Globus pallidus (tissue), 1 donor: ENCODE data around the gene SLC38A2.
"Not testable (repeated sequence)": the region's sequence is repeated elsewhere in the genome, so short reads cannot be mapped to it uniquely, and the experiment has no call there.

Source experiments
- DNase-seq: peaks from one replicate; pipeline ENCODE4 v3.0.0-alpha.2; 2015; ENCODE audit warnings: low spot score

The SLC38A2 gene

DNA sequence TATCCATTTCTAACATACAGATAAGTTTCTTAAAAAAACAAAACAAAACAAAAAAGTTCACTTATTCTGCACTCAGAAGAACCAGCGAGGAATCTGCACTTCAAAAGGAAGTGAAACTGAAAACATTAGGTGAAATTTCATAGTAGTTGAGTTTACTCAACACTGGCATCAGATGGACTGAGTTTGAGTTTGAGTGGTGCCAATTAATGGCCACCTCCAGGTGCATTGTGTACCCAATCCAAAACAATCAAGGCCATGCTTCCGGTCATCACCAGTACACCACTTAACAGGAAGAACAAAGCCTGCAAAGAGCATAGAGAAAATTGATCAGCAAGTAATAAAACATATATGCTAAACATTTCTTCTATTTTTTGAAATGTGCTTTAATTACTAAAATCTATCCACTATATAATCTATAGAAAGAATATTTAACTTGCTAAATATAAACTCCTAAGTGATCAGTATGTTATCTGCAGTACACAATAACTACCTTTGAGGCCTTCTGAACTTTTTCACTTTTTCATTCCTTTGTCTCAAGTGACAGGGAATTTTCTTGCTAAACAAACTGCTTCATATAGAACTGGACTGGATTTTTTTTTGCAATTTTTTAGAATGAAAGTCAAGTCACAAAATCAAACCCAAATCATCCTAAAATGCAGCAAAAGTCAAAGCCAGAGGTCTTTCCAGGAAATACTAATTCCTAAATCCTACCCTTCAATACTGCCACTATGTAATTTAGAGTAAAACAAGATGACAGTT is 11.5 kb downstream of the SLC38A2 start:
- DNase-seq: no peak

DNA sequence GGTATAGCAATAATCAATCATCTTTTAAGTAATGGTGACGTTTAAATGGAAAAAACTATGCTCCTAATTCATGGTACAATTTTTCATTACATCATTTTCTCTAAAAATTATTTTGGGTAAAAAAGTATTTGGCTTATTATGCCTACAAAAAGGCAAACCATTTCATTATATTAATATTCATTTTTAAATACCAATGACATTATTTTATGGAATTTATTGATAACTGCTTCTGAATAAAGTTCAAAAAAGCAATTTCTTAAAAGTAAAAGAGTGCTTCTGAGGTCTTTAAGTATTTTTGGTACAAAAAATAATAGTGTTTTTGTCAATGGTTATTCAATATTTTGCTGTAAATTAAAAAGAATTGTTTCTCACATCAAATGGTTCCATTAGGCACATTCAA is 12.2 kb downstream of the SLC38A2 start:
- no peak for DNase-seq

DNA sequence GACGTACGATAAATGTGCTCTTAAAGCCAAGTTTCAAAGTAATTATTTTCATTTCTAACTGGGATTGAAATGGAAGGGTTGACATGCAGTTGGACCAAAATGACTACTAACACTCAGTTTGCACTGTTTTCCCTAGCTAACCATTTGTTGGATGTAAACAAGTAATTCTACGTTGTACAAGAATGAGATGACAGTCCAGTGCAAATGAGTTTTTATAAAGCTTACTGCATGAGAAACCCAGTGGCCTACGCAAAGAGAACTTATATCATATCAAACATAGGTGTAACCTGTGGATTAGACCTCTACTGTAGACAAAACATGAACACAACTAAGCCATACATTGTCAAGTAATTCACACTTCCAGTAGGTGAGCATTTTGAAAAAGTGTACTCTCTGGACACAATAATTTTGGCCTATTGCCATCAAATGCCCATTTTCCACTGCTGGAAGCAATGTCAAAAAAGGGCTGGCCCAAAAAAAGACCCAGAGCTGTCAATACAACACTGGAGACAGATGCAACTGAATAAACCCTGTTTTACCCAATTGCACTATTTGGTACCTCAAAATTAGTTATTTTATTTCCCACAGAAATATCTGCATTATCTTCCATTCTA is 12.8 kb downstream of the SLC38A2 start:
- DNase-seq: no peak

DNA sequence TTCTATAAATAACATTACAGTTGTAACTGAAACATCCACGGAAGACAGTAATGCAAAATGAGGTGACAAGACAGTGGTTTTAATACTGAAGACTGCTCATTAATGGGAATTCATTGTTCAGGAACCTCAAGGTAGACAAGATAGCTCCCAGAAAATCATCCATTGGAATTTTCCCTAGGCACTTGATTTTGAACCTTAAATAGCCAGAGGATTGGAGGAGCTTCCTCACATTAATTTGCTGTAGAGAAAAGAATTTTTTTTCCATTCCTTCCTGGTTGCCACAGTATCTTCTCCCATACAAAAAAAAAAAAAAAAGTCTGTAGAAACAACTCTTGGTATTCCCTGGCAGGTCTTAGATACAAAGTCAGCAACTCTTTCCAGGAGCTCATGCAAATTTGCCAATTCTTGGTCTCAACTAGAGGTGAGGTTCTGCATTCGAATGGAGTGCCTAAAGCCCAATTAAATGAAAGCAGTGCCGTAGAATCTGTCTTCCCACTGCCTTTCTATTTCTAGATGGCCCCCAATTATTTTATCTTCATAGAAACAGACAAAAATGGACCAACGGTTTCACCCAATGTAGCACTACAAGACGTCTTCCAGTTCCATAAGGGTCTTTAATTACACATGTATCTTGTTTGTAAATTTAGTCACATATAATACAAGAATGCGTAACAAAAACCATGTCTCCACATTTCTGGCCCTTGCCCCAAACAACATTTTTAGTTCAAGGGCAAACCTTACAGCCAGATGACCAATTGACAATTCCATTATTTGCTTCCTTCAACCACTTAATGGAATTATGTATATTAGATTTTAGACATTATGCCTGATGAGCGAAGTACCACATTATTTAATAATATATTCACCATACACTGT is 13.5 kb downstream of the SLC38A2 start:
- no peak for DNase-seq

DNA sequence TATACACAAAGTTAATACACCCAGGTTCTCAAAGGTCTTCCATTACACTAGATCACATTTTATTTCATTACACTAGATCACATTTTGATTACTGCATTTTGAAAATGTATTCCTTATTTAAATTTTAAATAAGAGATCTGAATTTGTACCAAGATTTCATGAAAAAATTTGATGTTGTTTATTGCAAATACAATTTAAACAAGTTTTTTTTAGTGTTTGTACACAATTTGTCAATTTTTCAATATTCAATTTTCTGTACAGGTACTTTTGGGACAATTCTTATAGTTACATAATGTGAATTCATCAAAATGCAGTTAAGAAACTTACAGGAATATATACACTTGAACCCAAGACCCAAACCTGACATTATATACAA is 14.3 kb downstream of the SLC38A2 start:
- DNase-seq: no peak

DNA sequence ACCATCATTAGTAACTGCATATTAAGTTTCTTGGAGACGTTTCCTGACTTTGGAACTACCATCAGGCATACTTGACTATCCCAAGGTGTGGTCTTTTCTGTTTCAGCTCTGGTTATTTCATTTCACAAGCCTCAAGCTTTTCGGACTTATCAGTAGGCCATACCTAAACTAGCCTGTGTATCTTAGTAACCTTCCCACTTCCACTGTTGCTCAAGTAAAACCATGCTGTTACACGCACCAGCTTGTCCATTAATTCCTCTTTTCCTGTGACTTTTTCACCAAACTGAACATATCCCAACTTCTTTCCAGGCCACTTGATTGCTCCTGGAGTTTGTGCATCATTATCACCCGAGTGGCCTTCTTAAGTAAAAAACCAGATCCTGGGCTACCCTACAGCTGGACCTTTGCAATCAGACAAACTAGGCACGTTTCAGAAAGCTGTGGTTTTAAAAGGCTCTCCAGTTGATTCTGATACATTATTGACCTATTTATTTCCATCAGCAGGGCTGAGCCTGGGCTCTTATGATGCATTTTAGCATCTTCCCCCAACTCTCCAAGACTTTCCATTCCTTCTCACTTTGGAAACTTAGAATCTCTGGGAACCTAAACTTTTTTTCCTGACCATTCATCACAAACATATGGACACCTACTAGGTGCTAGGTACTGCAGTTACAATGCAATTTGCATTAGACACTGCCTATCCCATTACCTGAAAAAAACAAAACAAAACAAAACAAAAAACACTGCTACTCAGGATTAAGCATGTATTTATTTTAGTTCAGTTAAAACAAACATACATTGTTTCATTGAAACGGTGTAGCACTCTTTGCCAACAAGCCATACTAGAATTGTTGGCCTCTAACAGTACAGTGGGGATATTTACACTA is 14.9 kb downstream of the SLC38A2 start:
- DNase-seq: no peak

DNA sequence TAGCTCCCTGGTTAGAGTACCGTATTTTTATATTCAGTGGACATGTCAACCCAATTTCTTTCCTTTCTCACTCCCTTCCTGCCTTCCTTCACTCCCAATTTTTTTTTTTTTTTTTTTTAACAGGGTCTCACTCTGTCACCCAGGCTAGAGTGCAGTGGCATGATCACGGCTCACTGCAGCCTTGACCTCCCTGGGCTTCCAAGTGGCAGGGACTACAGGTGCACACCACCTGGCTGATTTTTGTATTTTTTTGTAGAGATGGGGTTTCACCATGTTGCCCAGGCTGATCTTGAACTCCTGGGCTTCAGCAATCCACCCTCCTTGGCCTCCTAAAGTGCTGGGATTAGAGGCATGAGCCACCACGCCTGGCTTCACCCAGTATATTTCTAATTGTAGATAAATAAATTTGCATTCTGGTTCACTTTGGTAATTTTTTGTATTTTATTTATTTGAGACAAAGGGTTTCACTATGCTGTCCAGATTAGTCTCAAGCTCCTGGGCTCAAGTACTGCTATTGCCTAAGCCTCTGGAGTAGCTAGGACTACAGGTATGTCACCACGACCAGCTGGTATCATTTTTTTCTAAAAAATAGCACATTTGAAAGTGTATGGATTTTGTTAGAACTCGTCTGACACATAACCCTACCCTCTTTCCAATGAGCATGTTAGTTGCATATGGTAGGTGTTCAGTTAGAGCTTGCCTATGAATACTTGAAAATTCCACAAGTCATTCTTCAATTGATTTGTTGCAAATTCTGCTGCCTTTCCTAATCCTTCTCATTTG is 15.7 kb downstream of the SLC38A2 start:
- no peak for DNase-seq

DNA sequence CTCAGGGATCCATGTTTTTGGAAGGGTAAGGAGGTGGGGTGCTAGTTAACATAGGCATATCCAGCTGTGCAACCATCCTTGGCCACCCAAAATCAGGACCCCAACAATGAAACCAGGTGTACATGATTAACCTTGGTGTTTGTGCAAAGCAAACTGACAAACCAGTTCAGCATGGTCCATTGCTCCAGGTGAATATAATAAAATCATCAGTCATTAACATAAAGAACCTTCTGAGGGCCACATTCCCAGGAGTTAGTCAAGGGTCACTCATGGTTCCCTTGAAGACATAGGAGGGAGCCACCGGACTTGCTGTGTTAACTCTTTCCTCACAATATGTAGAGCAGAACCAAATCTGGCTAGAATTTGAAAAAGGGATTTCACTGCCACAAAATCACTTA is 17.8 kb downstream of the SLC38A2 start:
- DNase-seq: no peak

DNA sequence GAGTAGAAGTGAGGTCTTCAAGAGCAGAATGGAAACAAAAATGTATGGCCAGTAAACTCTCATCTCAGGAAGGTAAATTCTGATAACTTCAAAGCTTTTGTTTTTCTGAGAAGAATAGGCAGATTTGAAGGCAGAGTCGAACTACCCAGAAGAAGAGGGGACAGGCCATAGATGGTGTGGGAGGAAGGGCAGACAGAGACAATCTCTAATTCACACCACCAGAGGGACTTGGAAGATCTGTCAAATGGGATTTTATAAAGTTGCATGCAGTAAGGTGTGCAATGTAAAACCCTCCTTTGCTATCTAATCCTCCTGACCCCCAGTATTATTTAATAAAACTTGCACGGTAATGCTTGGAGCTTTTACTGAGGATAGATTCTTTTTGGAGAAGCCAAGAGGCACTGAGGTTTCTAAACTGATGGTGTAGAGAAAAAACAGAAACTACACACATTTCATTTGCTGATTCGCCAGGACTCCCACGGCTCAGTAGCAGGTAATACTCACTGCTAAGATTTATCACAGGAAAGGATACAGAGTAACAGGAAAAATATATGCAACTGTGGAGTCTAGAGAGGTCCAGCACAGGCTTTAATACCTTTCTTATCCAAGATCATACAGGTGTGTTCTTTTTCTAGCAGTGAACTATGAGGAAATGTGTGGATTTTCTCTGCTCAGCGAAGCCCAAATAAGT is 18.3 kb downstream of the SLC38A2 start:
- DNase-seq: no peak

DNA sequence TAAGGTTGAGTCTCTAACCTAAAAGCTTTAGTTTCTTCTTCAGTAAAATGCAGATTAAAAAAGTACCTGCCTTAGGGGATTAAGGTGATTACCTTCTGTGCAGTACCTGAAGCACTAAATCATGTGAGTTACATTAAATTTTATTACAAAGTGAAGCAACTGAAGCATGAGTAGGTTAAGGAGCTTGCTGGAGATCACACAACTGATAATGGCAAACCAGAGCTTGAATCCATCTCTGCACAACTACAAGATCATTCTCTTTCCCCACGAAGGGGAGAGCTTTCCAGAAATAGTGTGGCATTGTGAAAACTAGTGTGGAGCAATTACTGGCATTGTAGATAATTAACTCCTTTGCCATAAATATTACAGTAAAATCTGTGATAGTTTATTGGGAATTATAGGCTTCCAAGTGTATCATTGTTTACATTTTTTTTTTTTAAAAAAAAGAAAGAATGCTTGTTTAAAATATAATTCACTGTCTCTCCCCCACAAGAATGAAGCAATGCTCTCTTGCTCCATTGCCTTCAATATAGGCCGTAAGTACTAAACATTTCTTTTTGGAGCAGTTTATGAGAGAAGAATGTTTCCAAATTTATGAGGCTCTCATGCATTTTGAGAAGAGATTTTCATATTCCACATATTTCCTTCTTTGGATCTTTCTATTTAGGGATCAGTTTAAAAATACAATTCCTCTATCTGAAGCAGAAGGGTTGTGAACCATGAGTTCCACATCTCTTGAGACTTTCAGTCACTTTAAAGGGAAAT is 20.5 kb downstream of the SLC38A2 start:
- no peak for DNase-seq

DNA sequence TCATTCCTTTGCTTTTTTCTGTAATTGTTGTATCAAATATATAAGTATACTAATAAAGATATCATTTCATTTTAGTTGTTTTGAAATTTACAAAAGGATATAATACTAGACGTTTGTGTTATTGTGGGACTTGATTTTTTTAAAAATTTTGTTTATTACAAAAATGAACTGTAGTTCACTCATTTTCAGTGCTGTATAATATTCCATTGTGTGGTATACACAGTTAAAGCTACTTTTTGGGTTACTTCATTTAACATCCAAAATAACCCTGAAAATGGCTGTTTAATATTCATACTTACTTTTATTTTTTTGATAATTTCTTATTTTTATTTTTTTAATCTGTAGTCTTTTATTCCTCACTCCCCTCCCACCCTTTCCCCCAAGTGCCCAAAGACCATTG is 21.4 kb downstream of the SLC38A2 start:
- DNase-seq: no peak

DNA sequence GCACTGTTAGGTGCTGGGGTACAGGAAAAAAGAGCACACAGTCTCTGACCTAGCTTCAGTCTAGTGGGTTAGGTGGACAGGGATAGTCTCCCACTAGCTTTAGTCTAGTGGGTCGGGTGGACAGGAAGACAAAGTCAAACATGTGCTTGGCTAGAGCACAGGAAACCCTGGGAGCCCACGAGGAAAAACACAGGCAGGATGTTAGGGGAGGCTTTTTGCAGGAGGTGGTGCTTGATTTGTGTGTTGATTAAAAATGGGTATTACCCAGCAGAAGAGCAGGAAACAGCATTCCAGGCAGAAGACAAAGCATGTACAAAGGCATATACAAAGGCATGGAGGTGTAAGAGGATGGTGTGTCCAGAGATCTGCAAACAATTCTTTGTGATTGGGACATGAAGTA is 23.3 kb downstream of the SLC38A2 start:
- DNase-seq: no peak

DNA sequence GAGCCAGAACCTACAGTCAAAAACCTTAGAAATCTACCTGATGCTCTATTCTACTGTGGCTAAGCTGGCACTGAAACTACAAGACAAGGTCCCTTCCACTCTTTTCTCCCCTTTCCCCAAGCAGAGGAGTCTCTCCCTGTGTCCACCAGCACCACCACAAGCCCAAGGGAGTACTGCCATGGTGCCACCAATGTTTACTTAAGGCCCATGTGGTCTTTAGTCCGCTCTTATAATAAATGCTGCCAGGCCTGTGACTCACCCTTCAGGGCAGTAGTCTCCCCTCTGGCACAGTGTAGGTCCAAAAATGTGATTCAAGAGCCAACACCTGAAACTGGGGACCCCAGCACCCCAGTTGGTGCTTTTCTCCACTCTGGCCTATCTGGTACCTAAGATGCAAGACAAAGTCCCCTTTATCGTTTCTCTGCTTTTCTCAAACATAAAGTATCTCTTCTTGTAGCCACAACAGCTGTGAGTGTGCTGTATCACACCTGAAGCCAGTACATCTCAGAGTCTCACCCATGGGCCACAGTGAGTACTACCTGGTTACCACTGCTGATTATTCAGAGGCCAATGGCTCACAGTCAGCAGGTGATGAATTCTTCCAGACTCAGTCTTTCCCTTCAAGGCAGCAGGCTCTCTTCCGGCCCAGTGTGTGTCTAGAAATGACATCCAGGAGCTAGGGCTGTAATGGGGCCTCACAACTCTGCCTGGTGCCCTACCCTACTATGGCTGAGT is 29.3 kb downstream of the SLC38A2 start:
- DNase-seq: no peak

DNA sequence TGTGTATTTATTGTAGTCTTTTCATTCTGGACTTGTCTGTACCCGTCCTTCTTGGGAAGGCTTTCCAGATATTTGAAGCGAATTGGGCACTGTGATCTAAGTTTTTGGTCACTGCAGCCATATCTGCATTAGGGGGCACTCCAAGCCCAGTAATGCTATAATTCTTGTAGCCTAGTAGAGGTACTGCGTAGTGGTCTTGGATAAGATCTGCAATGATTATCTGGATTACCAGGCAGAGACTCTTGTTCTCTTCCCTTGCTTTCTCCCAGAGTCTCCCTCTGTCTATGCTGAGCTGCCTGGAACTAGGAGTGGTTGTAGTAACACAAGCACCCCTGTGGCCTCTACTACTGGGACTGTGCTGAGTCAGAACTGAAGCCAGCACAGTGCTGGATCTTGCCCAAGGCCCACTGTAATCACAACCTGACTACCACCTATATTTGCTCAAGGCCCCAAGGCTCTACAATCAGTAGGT is 30.0 kb downstream of the SLC38A2 start:
- peak; percentile 62 for DNase-seq

DNA sequence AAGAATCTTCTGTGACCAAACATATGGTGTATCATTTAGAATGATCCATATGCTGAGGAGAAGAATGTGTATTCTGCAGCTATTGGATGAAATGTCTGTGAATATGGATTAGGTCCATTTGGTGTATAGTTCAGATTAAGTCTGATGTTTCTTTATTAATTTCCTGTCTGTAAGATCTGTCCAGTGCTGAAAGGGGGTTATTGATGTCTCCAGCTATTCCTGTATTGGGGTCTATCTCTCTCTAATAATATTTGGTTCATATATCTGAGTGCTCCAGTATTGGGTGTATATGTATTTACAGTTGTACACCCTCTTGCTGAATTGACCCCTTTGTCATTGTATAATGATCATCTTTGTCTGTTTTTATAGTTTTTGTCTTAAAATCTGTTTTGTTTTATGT is 33.5 kb downstream of the SLC38A2 start:
- no peak for DNase-seq

DNA sequence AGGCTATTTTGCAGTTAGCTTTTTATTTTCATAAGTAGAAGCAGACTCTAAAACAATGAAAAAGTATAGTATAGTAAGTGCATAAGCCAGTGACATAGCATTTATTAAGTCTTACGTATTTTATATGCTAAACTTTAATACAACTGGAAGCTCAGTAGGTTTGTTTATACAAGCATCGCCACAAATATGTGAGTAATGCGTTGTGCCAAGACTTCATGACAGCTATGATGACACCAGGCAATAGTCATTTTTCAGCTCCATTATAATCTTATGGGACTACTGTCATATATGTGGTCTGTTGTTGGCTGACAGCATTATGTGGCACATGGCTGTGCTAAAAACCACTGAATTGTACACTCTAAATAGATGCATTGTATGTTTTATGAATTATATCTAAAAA is 40.3 kb downstream of the SLC38A2 start:
- DNase-seq: no peak

DNA sequence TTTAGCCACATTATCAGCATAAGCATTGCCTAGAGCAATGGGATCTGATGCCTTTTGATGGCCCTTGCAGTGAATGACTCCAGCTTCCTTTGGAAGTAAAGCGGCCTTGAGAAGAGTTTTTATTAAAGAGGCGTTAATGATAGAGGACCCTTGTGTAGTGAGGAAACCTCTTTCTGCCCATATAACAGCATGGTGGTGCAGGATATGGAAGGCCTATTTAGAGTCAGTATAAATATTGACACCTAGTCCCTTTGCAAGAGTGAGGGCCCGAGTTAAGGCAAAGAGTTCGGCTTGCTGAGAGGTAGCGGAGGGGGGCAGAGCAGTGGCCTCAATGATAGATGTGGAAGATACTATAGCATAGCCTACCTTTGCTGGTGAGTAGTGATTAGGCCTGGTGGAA is 47.5 kb downstream of the SLC38A2 start:
- DNase-seq: not testable (repeated sequence)

DNA sequence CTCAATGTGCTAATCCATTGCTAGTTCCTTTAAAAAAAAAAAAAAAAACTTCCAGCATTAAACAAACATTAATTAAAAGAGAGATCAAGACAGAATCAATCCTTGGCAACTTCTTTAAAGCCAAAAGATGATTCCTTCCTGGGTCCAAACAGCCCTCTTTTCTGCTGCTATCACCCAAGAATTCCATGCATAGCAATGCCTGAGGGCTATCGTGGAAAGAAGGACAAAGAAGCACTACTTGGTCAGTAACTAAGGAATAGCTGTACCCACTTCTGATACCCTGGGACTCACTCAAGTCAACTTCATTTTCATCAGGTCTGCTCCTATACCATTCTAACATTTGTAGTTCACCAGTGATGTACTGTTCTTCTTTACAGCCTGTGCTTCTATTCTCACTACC is 51.8 kb downstream of the SLC38A2 start:
- DNase-seq: no peak

DNA sequence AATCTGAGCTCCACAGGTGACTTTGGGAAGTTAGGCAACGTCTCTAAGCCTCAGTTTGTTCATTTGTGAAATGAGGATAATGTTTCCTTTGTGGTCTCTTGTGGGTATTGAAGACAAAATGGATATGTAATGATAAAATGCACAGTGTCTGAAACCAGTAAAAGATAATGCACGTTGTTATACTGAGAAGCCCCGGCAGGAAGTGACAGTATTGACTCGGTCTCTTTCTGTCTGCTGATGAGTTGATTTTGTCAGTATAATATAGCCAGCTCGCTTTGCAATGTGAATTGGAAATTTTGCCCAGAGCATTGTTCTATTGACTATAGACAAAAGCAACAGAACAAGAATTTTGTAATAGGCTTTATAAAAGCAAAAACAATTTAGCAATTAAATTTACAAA is 54.5 kb downstream of the SLC38A2 start:
- no peak for DNase-seq
